Right lung (tissue), 5 donors: ENCODE measurements around the gene OR2A14. TPM values are rescaled to one million over a fixed set of nuclear protein-coding genes. Genes with fewer than 3 reads are reported as not detected.
"Not testable (repeated sequence)": the region's sequence is repeated elsewhere in the genome, so short reads cannot be mapped to it uniquely, and the experiment has no call there.

Experiments used
- DNase-seq, 2 donors: peaks; one replicate each; pipeline ENCODE4 v3.0.0-alpha.2; 2013
- polyA plus RNA-seq, 5 donors: library from polyadenylated mRNA; unstranded; fragments of 120-200 nt; gene quantifications; one replicate each; pipeline versions ENCODE4 v1.2.1 to v1.2.3, GENCODE V29; 2013; ENCODE audit warnings: inconsistent platforms in 1 of 5, low replicate concordance in 1 of 5; ENCODE audit not compliant: insufficient read length in 5 of 5, insufficient read depth in 1 of 5

OR2A14 gene
- polyA plus RNA-seq, 5 donors: 0.08 TPM; not detected in 4

GRCh38 chr7:144148224-144148827, 25.4 kb downstream of the OR2A14 start:
- no peak for DNase-seq

GRCh38 chr7:144158861-144159260, 35.9 kb downstream of the OR2A14 start:
- DNase-seq: no peak

- DNase-seq: no peak
These were observed 41.8 kb downstream of the OR2A14 start for GRCh38 chr7:144164784-144165183.

- not testable (repeated sequence) for DNase-seq
These were observed 48.8 kb downstream of the OR2A14 start for GRCh38 chr7:144171594-144172350.

GRCh38 chr7:144174613-144175012, 51.6 kb downstream of the OR2A14 start:
- no peak for DNase-seq

GRCh38 chr7:144178380-144179164, 55.6 kb downstream of the OR2A14 start:
- DNase-seq: peak in 1 of 2 donors; percentile 1

- DNase-seq: not testable (repeated sequence)
These were observed 56.1 kb downstream of the OR2A14 start for GRCh38 chr7:144179165-144179479.

Other genes starting within 250 kb of the OR2A14 start
- gene TCAF1, start 221.0 kb upstream of the OR2A14 start, polyA plus RNA-seq: 100 to 1,000 TPM in 3 of 5 donors, 10 to 100 TPM in 2; 78.5 to 115 (median 103) TPM
- not detected for gene OR2F2, start 187.9 kb upstream of the OR2A14 start, polyA plus RNA-seq
- under 1 TPM in 1 of 5 donors, not detected in 4; 0.08 TPM for gene OR2F1, start 168.3 kb upstream of the OR2A14 start, polyA plus RNA-seq
- gene OR6B1, start 122.9 kb upstream of the OR2A14 start, polyA plus RNA-seq: under 1 TPM in 1 of 5 donors, not detected in 4; 0.03 TPM
- under 1 TPM; 0.05 to 0.26 (median 0.15) TPM for gene OR2A5, start 74.2 kb upstream of the OR2A14 start, polyA plus RNA-seq
- gene OR2A25, start 53.4 kb upstream of the OR2A14 start, polyA plus RNA-seq: under 1 TPM in 2 of 5 donors, not detected in 3; 0.06 to 0.12 TPM
- gene OR2A12, start 36.9 kb upstream of the OR2A14 start, polyA plus RNA-seq: under 1 TPM in 3 of 5 donors, not detected in 2; 0.03 to 0.09 (median 0.04) TPM
- gene OR2A2, start 13.6 kb upstream of the OR2A14 start, polyA plus RNA-seq: not detected
- 10 to 100 TPM in 1 of 5 donors, 1 to 10 TPM in 4; 1.3 to 19.4 (median 7.2) TPM for gene CTAGE4, start 60.3 kb downstream of the OR2A14 start, polyA plus RNA-seq
- gene ARHGEF35, start 72.7 kb downstream of the OR2A14 start, polyA plus RNA-seq: 10 to 100 TPM in 4 of 5 donors, 1 to 10 TPM in 1; 9.0 to 17.7 (median 15.8) TPM
- 1 to 10 TPM; 1.9 to 5.2 (median 2.4) TPM for gene OR2A42, start 116.4 kb downstream of the OR2A14 start, polyA plus RNA-seq
- gene OR2A7, start 141.6 kb downstream of the OR2A14 start, polyA plus RNA-seq: 10 to 100 TPM in 4 of 5 donors, 1 to 10 TPM in 1; 9.3 to 26.0 (median 13.8) TPM
- gene CTAGE8, start 146.1 kb downstream of the OR2A14 start, polyA plus RNA-seq: 1 to 10 TPM; 3.8 to 9.6 (median 5.8) TPM
- 1 to 10 TPM in 4 of 5 donors, under 1 TPM in 1; 0.67 to 1.5 (median 1.4) TPM for gene OR2A1, start 189.2 kb downstream of the OR2A14 start, polyA plus RNA-seq
- gene ARHGEF5, start 232.2 kb downstream of the OR2A14 start, polyA plus RNA-seq: 10 to 100 TPM; 10.6 to 30.5 (median 20.3) TPM